Aorta (tissue), 4 donors: ENCODE measurements around the gene FGFBP1. TPM values are rescaled to one million over a fixed set of nuclear protein-coding genes. Genes with fewer than 3 reads are reported as not detected.

Source experiments
- polyA plus RNA-seq, 2 donors: library from polyadenylated mRNA; stranded (reverse); fragments of 200-250 nt; gene quantifications; one replicate each; pipeline ENCODE4 v1.2.3, GENCODE V29; 2013
- total RNA-seq, 2 donors: library from RNA; stranded (reverse); fragmentation: NEBNext Ultra II Directional; extraction: Animal tissue kit (Norgen Biotek cat#: 25700); gene quantifications; one replicate each; pipeline ENCODE4 v1.2.1, GENCODE V29; 2021
- donor health status: healthy with polysubstance abuse.
- donor health status: Bipolar disorder and iron deficiency.
- donor health status: DM: no; HTN: no; CAD: no.
- donor health status: DM: yes; HTN: yes; CAD: no.

Gene FGFBP1
- total and polyA plus RNA-seq, 4 donors: 0.20 TPM; not detected in 3

Other genes starting within 250 kb of the FGFBP1 start
- gene BST1, start 235.7 kb downstream of the FGFBP1 start, total RNA-seq: 10 to 100 TPM in 1 of 2 donors, 1 to 10 TPM in 1; 9.3 to 13.7 TPM
- gene BST1, start 235.7 kb downstream of the FGFBP1 start, polyA plus RNA-seq: 10 to 100 TPM in 1 of 2 donors, 1 to 10 TPM in 1; 4.6 to 18.5 TPM
- 1 to 10 TPM; 7.8 to 9.3 TPM for gene CD38, start 160.4 kb downstream of the FGFBP1 start, total RNA-seq
- gene CD38, start 160.4 kb downstream of the FGFBP1 start, polyA plus RNA-seq: under 1 TPM; 0.20 to 0.88 TPM
- 1 to 10 TPM in 1 of 2 donors, under 1 TPM in 1; 0.84 to 1.6 TPM for gene FGFBP2, start 24.4 kb upstream of the FGFBP1 start, total RNA-seq
- not detected for gene FGFBP2, start 24.4 kb upstream of the FGFBP1 start, polyA plus RNA-seq
- 10 to 100 TPM in 1 of 2 donors, 1 to 10 TPM in 1; 8.0 to 28.9 TPM for gene PROM1, start 145.3 kb upstream of the FGFBP1 start, total RNA-seq
- 1 to 10 TPM; 4.1 to 4.4 TPM for gene PROM1, start 145.3 kb upstream of the FGFBP1 start, polyA plus RNA-seq